HCT116 (cell line): Measurements from ENCODE around the gene TCF7L2. TPM values are rescaled to one million over a fixed set of nuclear protein-coding genes. Genes with fewer than 3 reads are reported as not detected.

Source experiments
- ATAC-seq: fragments of 200-7000 bp; cut with Tn5 transposase; 2 replicates; pipeline ENCODE4 v1.9.1; 2020; ENCODE audit warnings: mild to moderate bottlenecking, moderate library complexity
- BruUV-seq: library from RNA; stranded (reverse); fragments of 400-500 nt; replicated peaks from 2 replicates; lab custom pipeline; 2021; lab: Mats Ljungman, UMichigan
- CTCF ChIA-PET: fragments of 300-600 bp; sonication (Branson Sonifier 250); formaldehyde crosslinking; loops from one replicate; lab custom pipeline; 2021; ENCODE audit warnings: antibody characterized with exemption; lab: Charles Lee
- POLR2A ChIA-PET: fragments of 300-600, 350-600 bp; sonication (Branson Sonifier 250); formaldehyde crosslinking; loops from one replicate; lab custom pipeline; 2021; ENCODE audit warnings: antibody characterized with exemption; lab: Charles Lee
- RAD21 ChIA-PET, 2 experiments: fragments of 300-600 bp; sonication (Branson Sonifier 250); formaldehyde crosslinking; loops; one replicate each; lab custom pipeline; 2023; ENCODE audit warnings: low total read pairs in 2 of 2; ENCODE audit not compliant: uncharacterized antibody in 2 of 2, unreplicated experiment in 2 of 2, low non-redundant PET in 1 of 2; lab: Charles Lee
- DNase-seq: peaks from one replicate; pipeline ENCODE4 v3.0.0-alpha.2; 2010; ENCODE audit warnings: low read depth, low spot score
- H2AFZ ChIP-seq: fragments of 200-600 bp; shearing (Covaris generic), sonication (generic); 2 replicates; pipeline ENCODE4 v1.6.1; 2017; ENCODE audit warnings: low read depth, mixed run types, mixed read lengths, antibody characterized with exemption, low read length; ENCODE audit not compliant: poor library complexity, severe bottlenecking
- H3K27ac ChIP-seq: 2 replicates; pipeline ENCODE4 v1.5.1; 2012; ENCODE audit warnings: low read depth, low read length
- H3K27me3 ChIP-seq: fragments of 200-600 bp; sonication (generic); 2 replicates; pipeline ENCODE4 v1.6.1; 2016; ENCODE audit warnings: mixed run types, low read length, mixed read lengths; ENCODE audit not compliant: insufficient read depth
- H3K36me3 ChIP-seq, 2 experiments: fragments of 200-500 bp in 1 of 2; fragments of 200-600 bp in 1 of 2; sonication (Bioruptor generic) in 1 of 2; sonication (generic) in 1 of 2; 2 replicates each; pipeline versions ENCODE4 v1.5.1 to v1.6.1; 2014 to 2016; ENCODE audit warnings: low read length in 2 of 2, inconsistent platforms in 1 of 2, mixed read lengths in 1 of 2, mixed run types in 1 of 2; ENCODE audit not compliant: insufficient read depth in 2 of 2, control insufficient read depth in 1 of 2
- H3K4me1 ChIP-seq, 2 experiments: fragments of 200-600 bp in 1 of 2; sonication (generic) in 1 of 2; 2 replicates each; pipeline versions ENCODE4 v1.5.1 to v1.6.1; 2012 to 2017; ENCODE audit warnings: low read length in 2 of 2, inconsistent platforms in 1 of 2, mild to moderate bottlenecking in 1 of 2, mixed read lengths in 1 of 2, mixed run types in 1 of 2, moderate library complexity in 1 of 2; ENCODE audit not compliant: insufficient read depth in 2 of 2, control insufficient read depth in 1 of 2
- H3K4me2 ChIP-seq: fragments of 200-600 bp; sonication (generic); 2 replicates; pipeline ENCODE4 v1.6.1; 2017; ENCODE audit warnings: mixed run types, low read length, mixed read lengths
- H3K4me3 ChIP-seq, 2 experiments: fragments of 200-600 bp in 1 of 2; sonication (generic) in 1 of 2; replicated peaks in 1 of 2; 2 replicates each; pipeline ENCODE4 v1.5.1; 2011 to 2016; ENCODE audit warnings: low read length in 2 of 2, control low read depth in 1 of 2, low read depth in 1 of 2, mild to moderate bottlenecking in 1 of 2, mixed read lengths in 1 of 2, mixed run types in 1 of 2
- H3K79me2 ChIP-seq: fragments of 200-600 bp; sonication (generic); 2 replicates; pipeline ENCODE4 v1.6.1; 2017; ENCODE audit warnings: mild to moderate bottlenecking, mixed run types, low read length, moderate library complexity, mixed read lengths; ENCODE audit not compliant: insufficient read depth
- H3K9ac ChIP-seq: fragments of 200-600 bp; sonication (generic); 2 replicates; pipeline ENCODE4 v1.6.1; 2016; ENCODE audit warnings: low read length, mixed read lengths
- H3K9me2 ChIP-seq: fragments of 200-600 bp; sonication (generic), shearing (Covaris generic); 2 replicates; pipeline ENCODE4 v1.6.1; 2017; ENCODE audit warnings: mixed run types, mild to moderate bottlenecking, moderate library complexity; ENCODE audit not compliant: insufficient read depth
- H3K9me3 ChIP-seq, 2 experiments: fragments of 200-500 bp in 1 of 2; fragments of 200-600 bp in 1 of 2; sonication (Bioruptor generic) in 1 of 2; sonication (generic) in 1 of 2; 2 replicates each; pipeline ENCODE4 v1.6.1; 2014 to 2017; ENCODE audit warnings: low read length in 2 of 2, mixed read lengths in 2 of 2, inconsistent platforms in 1 of 2, low read depth in 1 of 2, mild to moderate bottlenecking in 1 of 2, mixed run types in 1 of 2, moderate library complexity in 1 of 2; ENCODE audit not compliant: control insufficient read depth in 1 of 2, insufficient read depth in 1 of 2
- H4K20me1 ChIP-seq: fragments of 200-600 bp; sonication (generic), shearing (Covaris generic); 2 replicates; pipeline ENCODE4 v1.6.1; 2017; ENCODE audit warnings: mixed run types, mild to moderate bottlenecking, moderate library complexity; ENCODE audit not compliant: insufficient read depth
- CBX3 ChIP-seq: IDR thresholded peaks from 2 replicates; pipeline ENCODE4 v1.6.1; 2012; ENCODE audit warnings: low read depth
- EGR1 ChIP-seq: IDR thresholded peaks from 2 replicates; pipeline ENCODE4 v1.6.1; 2012; ENCODE audit warnings: low read depth
- EZH2 ChIP-seq: fragments of 200-600 bp; sonication (generic); IDR thresholded peaks from 2 replicates; pipeline ENCODE4 v1.6.1; 2017; ENCODE audit warnings: antibody characterized with exemption, mixed run types
- EZH2phosphoT487 ChIP-seq: fragments of 200-600 bp; IDR thresholded peaks from 2 replicates; pipeline ENCODE4 v1.6.1; 2018; ENCODE audit warnings: antibody characterized with exemption, borderline replicate concordance
- FOSL1 ChIP-seq: IDR thresholded peaks from 2 replicates; pipeline ENCODE4 v1.6.1; 2012; ENCODE audit warnings: low read depth
- POLR2A ChIP-seq: IDR thresholded peaks from 2 replicates; pipeline ENCODE4 v1.7.0; 2011; ENCODE audit warnings: borderline replicate concordance; ENCODE audit not compliant: insufficient read depth, insufficient read length; ENCODE audit errors: extremely low read depth
- POLR2AphosphoS5 ChIP-seq: IDR thresholded peaks from 2 replicates; pipeline ENCODE4 v1.6.1; 2011; ENCODE audit warnings: mild to moderate bottlenecking, low read depth, low read length, moderate library complexity
- RAD21 ChIP-seq: IDR thresholded peaks from 2 replicates; pipeline ENCODE4 v1.6.1; 2012; ENCODE audit warnings: low read depth, mild to moderate bottlenecking
- SIN3A ChIP-seq: IDR thresholded peaks from 2 replicates; pipeline ENCODE4 v1.6.1; 2012; ENCODE audit warnings: low read depth
- SP1 ChIP-seq: IDR thresholded peaks from 2 replicates; pipeline ENCODE4 v1.6.1; 2012; ENCODE audit warnings: low read depth
- SRF ChIP-seq: IDR thresholded peaks from 2 replicates; pipeline ENCODE4 v1.6.1; 2012; ENCODE audit warnings: low read depth
- TCF7L2 ChIP-seq: IDR thresholded peaks from 2 replicates; pipeline ENCODE4 v1.7.0; 2011; ENCODE audit warnings: borderline replicate concordance, inconsistent platforms; ENCODE audit not compliant: insufficient read depth, insufficient read length; ENCODE audit errors: extremely low read depth
- YY1 ChIP-seq: IDR thresholded peaks from 2 replicates; pipeline ENCODE4 v1.6.1; 2011; ENCODE audit warnings: low read length, low read depth, moderate library complexity, mild to moderate bottlenecking; ENCODE audit not compliant: insufficient replicate concordance; ENCODE audit errors: extremely low read depth
- ZFX ChIP-seq: fragments of 450-650 bp; IDR thresholded peaks from 2 replicates; pipeline ENCODE4 v1.6.1; 2017
- ZNF274 ChIP-seq: fragments of 200-500 bp; sonication (Bioruptor generic); IDR thresholded peaks from 2 replicates; pipeline ENCODE4 v1.6.1; 2014; ENCODE audit warnings: mild to moderate bottlenecking, low read depth, low read length, inconsistent platforms
- intact Hi-C: fragments of 100-400 bp; cut with micrococcal nuclease; formaldehyde crosslinking; loops from 2 replicates; pipeline ENCODE4 v1.10.0; 2022
- total RNA-seq: library from RNA; stranded (reverse); gene quantifications from one replicate; pipeline ENCODE4 v1.2.1, GENCODE V29; 2021; ENCODE audit not compliant: unreplicated experiment
- TF ChIP-seq, protein P1 (sequence below), 3 experiments: fragments of 200-600 bp in 1 of 3; sonication (generic) in 1 of 3; IDR thresholded peaks in 2 of 3; conservative IDR thresholded peaks in 1 of 3; 2 replicates each; pipeline ENCODE4 v1.5.1; 2012 to 2017; ENCODE audit warnings: low read depth in 2 of 3, low read length in 2 of 3, antibody characterized with exemption in 1 of 3, borderline replicate concordance in 1 of 3, control low read depth in 1 of 3, mild to moderate bottlenecking in 1 of 3, mixed read lengths in 1 of 3, mixed run types in 1 of 3, moderate library complexity in 1 of 3; ENCODE audit not compliant: insufficient read depth in 1 of 3
- TF ChIP-seq, protein P2 (sequence below): IDR thresholded peaks from 2 replicates; pipeline ENCODE4 v1.6.1; 2012; ENCODE audit warnings: low read depth

TCF7L2 gene
- total RNA-seq, 1 experiment from 2014 or later: 164 TPM

DNA sequence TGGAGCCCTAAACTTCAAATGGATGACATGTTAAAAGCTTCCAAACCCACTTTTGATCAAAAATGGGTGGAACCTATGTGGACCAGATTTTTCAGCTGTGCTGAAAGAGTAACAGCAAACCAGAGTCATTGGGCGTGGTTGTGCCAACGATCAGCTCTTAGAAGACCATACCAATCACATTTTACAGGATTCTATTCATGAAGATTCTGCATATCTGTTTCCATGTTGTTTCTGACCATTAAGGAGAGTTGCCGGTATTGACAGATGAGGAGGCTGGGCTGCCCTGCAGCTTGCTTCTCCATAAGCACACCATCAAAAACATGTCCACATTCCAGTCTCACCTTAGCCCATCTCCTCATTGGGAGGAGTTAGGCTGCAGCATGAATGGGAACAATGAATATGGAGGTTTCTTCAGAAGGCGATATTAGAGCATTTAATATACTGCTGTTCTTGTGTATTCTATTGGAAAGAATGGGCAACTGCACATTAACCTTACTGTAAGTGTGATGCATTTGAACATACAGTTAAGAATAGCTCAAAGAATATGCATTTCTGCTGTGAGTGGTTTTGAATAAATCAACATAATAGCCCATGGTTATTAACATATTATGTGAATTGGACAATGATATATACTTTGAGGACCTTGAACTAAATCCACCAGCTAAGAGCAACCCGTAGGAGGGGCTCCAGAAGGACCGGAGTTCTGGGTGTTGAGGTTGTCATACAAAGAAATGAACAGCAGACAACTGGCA is 116.7 kb downstream of the TCF7L2 start (continued):
- TF ChIP-seq, protein P1, sequence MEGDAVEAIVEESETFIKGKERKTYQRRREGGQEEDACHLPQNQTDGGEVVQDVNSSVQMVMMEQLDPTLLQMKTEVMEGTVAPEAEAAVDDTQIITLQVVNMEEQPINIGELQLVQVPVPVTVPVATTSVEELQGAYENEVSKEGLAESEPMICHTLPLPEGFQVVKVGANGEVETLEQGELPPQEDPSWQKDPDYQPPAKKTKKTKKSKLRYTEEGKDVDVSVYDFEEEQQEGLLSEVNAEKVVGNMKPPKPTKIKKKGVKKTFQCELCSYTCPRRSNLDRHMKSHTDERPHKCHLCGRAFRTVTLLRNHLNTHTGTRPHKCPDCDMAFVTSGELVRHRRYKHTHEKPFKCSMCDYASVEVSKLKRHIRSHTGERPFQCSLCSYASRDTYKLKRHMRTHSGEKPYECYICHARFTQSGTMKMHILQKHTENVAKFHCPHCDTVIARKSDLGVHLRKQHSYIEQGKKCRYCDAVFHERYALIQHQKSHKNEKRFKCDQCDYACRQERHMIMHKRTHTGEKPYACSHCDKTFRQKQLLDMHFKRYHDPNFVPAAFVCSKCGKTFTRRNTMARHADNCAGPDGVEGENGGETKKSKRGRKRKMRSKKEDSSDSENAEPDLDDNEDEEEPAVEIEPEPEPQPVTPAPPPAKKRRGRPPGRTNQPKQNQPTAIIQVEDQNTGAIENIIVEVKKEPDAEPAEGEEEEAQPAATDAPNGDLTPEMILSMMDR (IDR thresholded peaks at IDR 0.05 in 2 of 3, conservative IDR thresholded peaks at IDR 0.05 in 1 of 3; ENCODE audit: borderline replicate concordance in 1 of 3, insufficient read depth in 1 of 3, low read depth in 2 of 3, low read length in 2 of 3): no peak

DNA sequence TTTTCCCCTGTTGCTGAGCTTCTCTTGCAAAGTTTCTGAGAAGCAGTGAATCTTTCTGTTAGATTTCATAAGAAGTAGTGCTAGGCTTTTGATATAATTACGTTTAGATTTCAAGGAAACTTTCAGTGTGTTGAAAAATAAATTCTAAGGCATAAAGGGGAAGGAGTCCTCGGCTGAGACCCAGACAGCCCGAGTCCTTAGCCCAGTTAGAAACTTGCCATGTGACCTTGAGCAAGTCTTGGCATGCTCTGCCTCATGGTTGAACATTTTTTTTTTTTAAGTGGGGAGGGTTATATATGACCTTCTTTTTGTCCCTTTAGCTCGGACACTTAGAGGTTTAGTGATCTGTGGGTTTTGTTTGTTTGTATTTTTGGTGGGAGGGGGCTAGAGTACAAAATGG is 117.5 kb downstream of the TCF7L2 start:
- Histone ChIP-seq H2AFZ (no peak overlapping the region), H3K27me3 (no peaks in the 10 kb centered on the region), H3K9me3 (no peaks in the 10 kb centered on the region), H3K4me3 (no peak overlapping the region), H3K4me1 (peaks cover 82 to 93% of the 10 kb centered on the region in 2 experiments), H3K27ac (peak overlapping the region; percentile 45; the same call in 1 of the 2 replicates), H3K9ac (no peak overlapping the region), H3K9me2 (no peaks in the 10 kb centered on the region), H3K79me2 (peaks cover 95% of the 10 kb centered on the region), H3K36me3 (peaks cover 0 to 23% of the 10 kb centered on the region in 2 experiments; a peak in 1 of 4 replicates), H4K20me1 (peaks cover 23% of the 10 kb centered on the region), H3K4me2 (peak overlapping the region; percentile 3; the same call in 1 of the 2 replicates)
- ATAC-seq (no peak), DNase-seq (no peak)
- intact Hi-C loops: no loop called here
- POLR2A ChIA-PET: no interaction called here
- no TSS peak for BruUV-seq
- RAD21 ChIA-PET: no interaction called here
- CTCF ChIA-PET: interaction anchor here (1.2 kb wide), 1 partner anchor 16 kb away, joined by 3 read pairs; no protein-coding TSS in a partner anchor
- TF ChIP-seq SIN3A (no peak), FOSL1 (no peak), EZH2phosphoT487 (no peak), POLR2A (no peak), SP1 (no peak), ZNF274 (no peak), SRF (no peak), ZFX (no peak), TCF7L2 (no peak), YY1 (no peak), EGR1 (no peak), POLR2AphosphoS5 (no peak), RAD21 (no peak), EZH2 (no peak), CBX3 (no peak)
- TF ChIP-seq, protein P1 (IDR thresholded peaks at IDR 0.05 in 2 of 3, conservative IDR thresholded peaks at IDR 0.05 in 1 of 3; ENCODE audit: borderline replicate concordance in 1 of 3, insufficient read depth in 1 of 3, low read depth in 2 of 3, low read length in 2 of 3): no peak
- TF ChIP-seq, protein P2, sequence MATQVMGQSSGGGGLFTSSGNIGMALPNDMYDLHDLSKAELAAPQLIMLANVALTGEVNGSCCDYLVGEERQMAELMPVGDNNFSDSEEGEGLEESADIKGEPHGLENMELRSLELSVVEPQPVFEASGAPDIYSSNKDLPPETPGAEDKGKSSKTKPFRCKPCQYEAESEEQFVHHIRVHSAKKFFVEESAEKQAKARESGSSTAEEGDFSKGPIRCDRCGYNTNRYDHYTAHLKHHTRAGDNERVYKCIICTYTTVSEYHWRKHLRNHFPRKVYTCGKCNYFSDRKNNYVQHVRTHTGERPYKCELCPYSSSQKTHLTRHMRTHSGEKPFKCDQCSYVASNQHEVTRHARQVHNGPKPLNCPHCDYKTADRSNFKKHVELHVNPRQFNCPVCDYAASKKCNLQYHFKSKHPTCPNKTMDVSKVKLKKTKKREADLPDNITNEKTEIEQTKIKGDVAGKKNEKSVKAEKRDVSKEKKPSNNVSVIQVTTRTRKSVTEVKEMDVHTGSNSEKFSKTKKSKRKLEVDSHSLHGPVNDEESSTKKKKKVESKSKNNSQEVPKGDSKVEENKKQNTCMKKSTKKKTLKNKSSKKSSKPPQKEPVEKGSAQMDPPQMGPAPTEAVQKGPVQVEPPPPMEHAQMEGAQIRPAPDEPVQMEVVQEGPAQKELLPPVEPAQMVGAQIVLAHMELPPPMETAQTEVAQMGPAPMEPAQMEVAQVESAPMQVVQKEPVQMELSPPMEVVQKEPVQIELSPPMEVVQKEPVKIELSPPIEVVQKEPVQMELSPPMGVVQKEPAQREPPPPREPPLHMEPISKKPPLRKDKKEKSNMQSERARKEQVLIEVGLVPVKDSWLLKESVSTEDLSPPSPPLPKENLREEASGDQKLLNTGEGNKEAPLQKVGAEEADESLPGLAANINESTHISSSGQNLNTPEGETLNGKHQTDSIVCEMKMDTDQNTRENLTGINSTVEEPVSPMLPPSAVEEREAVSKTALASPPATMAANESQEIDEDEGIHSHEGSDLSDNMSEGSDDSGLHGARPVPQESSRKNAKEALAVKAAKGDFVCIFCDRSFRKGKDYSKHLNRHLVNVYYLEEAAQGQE: no peak
